HG03558 (cell line): ENCODE results near the gene DYSF.

Experiments
- ATAC-seq: cut with Tn5 transposase; IDR thresholded peaks from one replicate; pipeline ENCODE4 v1.9.1; 2021; ENCODE audit warnings: moderate number of reproducible peaks; ENCODE audit not compliant: unreplicated experiment; ENCODE audit errors: extremely low read depth

The DYSF gene

GRCh38 chr2:71735676-71736075 lies 282.3 kb downstream of the DYSF start:
- no peak for ATAC-seq
